OCI-LY1 (cell line): ENCODE results near the gene NOMO2.
"Not testable (repeated sequence)": the region's sequence is repeated elsewhere in the genome, so short reads cannot be mapped to it uniquely, and the experiment has no call there.

Experiments used
- CTCF ChIP-seq: fragments of 200-600 bp; sonication (generic), shearing (Covaris generic); IDR thresholded peaks from 2 replicates; pipeline ENCODE4 v1.5.1; 2017; ENCODE audit warnings: mild to moderate bottlenecking, antibody characterized with exemption, low read length, moderate library complexity, mixed read lengths
- EZH2 ChIP-seq: fragments of 200-600 bp; sonication (generic), shearing (Covaris generic); IDR thresholded peaks from 2 replicates; pipeline ENCODE4 v1.8.0; 2017; ENCODE audit warnings: borderline replicate concordance, mixed run types, mild to moderate bottlenecking, antibody characterized with exemption, low read length, moderate library complexity, mixed read lengths

DNA sequence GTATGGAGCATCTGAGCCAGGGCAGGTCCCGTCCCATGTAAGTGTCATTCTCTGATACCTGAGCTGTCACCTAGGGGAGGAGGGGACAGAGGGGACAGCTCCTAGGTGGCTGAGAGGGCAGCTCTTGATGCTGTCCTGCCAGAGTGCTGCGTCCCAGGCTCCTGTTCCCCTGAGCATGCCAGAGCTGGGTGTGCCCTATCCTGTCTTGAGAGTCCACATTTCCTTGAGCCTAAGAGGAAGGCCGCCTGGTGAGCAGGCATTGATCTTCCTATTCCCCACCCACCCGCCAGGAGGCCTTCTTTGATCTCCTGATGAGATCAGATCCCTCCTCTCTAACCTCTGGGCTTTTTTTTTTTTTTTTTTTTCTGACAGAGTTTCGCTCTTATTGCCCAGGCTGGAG, 32.0 kb upstream of the NOMO2 start:
- TF ChIP-seq CTCF, EZH2: not testable (repeated sequence)
